Body of pancreas (tissue), 4 donors: ENCODE data around the gene BRD4.

ENCODE experiments used
- POLR2A ChIP-seq, 3 donors: fragments of 450-650 bp; IDR thresholded peaks; one replicate each; pipeline ENCODE4 v1.6.1; 2016; ENCODE audit warnings: antibody characterized with exemption in 3 of 3, mild to moderate bottlenecking in 2 of 3
- TF ChIP-seq, protein P1 (sequence below), 7 experiments: fragments of 450-650 bp in 4 of 7; fragments of 200-600 bp in 3 of 7; sonication (generic) in 3 of 7; IDR thresholded peaks; one replicate each; pipeline ENCODE4 v1.5.1; 2016 to 2019; ENCODE audit warnings: antibody characterized with exemption in 7 of 7

DNA sequence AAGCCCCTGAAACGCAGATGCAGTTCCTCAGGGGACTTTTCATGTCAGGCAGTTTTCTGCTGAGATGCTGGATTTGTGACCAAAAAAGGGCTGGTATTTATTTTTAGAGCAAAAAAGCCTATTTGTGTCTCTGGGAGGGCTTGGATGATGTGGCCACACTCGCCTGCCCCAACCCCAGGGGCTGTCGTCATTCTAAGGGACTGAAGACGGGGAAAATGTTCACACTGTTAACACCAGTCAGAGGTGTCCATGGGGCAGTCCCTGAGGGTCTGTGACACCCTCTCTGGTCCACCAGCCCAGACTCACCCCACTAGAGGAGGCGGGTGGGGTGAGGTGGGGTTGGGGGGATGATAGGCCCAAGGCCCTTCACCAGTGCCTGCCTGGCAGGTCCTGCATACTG lies 84.2 kb downstream of the BRD4 start:
- no peak for TF ChIP-seq POLR2A (IDR thresholded peaks at IDR 0.05)
- TF ChIP-seq, protein P1, sequence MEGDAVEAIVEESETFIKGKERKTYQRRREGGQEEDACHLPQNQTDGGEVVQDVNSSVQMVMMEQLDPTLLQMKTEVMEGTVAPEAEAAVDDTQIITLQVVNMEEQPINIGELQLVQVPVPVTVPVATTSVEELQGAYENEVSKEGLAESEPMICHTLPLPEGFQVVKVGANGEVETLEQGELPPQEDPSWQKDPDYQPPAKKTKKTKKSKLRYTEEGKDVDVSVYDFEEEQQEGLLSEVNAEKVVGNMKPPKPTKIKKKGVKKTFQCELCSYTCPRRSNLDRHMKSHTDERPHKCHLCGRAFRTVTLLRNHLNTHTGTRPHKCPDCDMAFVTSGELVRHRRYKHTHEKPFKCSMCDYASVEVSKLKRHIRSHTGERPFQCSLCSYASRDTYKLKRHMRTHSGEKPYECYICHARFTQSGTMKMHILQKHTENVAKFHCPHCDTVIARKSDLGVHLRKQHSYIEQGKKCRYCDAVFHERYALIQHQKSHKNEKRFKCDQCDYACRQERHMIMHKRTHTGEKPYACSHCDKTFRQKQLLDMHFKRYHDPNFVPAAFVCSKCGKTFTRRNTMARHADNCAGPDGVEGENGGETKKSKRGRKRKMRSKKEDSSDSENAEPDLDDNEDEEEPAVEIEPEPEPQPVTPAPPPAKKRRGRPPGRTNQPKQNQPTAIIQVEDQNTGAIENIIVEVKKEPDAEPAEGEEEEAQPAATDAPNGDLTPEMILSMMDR (IDR thresholded peaks at IDR 0.05), result no peak
